ENCODE measurements around the gene C1RL. TPM values are rescaled to one million over a fixed set of nuclear protein-coding genes. Genes with fewer than 3 reads are reported as not detected.
A peak's percentile ranks its signal among the peaks of the same experiment; 100 is the strongest.

The C1RL gene
- total and polyA plus RNA-seq, 9 donors = 48.4 to 160 (median 98.9) TPM

GRCh38 chr12:7066596-7066995 is 42.4 kb downstream of the C1RL start:
- no peak overlapping the region for H3K27ac ChIP-seq
- no peaks in the 10 kb centered on the region for H3K9me3 ChIP-seq
- intact Hi-C loops (cut with DNase I) = no loop called here
- WGBS, 3 donors = 79 to 88% (median 81%) methylated on average over 2 of the region's 2 CpGs
- H3K27me3 ChIP-seq = no peaks in the 10 kb centered on the region
- no peak overlapping the region for H3K4me3 ChIP-seq
- H3K36me3 ChIP-seq = no peaks in the 10 kb centered on the region
- no peak for TF ChIP-seq CTCF (IDR thresholded peaks at IDR 0.05)
- DNase-seq = no peak
- peaks cover 16% of the 10 kb centered on the region for H3K4me1 ChIP-seq (ENCODE audit: insufficient read depth)

DNA sequence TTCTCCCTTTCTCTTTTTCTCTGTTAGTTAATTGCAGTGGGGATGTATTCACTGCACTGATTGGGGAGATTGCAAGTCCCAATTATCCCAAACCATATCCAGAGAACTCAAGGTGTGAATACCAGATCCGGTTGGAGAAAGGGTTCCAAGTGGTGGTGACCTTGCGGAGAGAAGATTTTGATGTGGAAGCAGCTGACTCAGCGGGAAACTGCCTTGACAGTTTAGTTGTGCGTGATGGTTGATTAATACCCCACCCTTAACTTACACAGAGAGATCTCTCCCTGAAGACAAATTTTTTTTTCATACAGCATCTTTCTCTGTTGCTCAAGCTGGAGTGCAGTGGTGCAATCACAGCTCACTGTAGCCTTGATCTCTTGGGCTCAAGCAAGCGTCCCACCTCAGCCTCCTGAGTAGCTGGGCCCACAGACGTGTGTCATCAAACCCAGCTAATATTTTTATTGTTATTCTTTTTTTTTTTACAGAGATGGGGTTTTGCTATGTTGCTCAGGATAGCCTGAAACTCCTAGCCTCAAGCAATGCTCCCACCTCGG is 43.9 kb downstream of the C1RL start:
- Histone ChIP-seq H3K4me1 (ENCODE audit: insufficient read depth) (peaks cover 16% of the 10 kb centered on the region), H3K4me3 (no peak overlapping the region), H3K36me3 (no peaks in the 10 kb centered on the region), H3K27ac (no peak overlapping the region), H3K27me3 (no peaks in the 10 kb centered on the region), H3K9me3 (no peaks in the 10 kb centered on the region)
- no peak for TF ChIP-seq CTCF (IDR thresholded peaks at IDR 0.05)
- no peak for TF ChIP-seq POLR2A (IDR thresholded peaks at IDR 0.05)
- TF ChIP-seq EP300 (IDR thresholded peaks at IDR 0.05) = no peak
- intact Hi-C loops (cut with DNase I) = no loop called here
- peak in 1 of 5 donors; percentile 52 for DNase-seq
- WGBS, 3 donors = 81 to 88% (median 85%) methylated on average over 7 of the region's 7 CpGs

GRCh38 chr12:7064516-7064915 is 44.5 kb downstream of the C1RL start:
- TF ChIP-seq POLR2A (IDR thresholded peaks at IDR 0.05) (no peak), EP300 (IDR thresholded peaks at IDR 0.05) (no peak), CTCF (IDR thresholded peaks at IDR 0.05) (no peak)
- Histone ChIP-seq H3K9me3 (no peaks in the 10 kb centered on the region), H3K27me3 (no peaks in the 10 kb centered on the region), H3K36me3 (no peaks in the 10 kb centered on the region), H3K4me1 (ENCODE audit: insufficient read depth) (peaks cover 19% of the 10 kb centered on the region), H3K27ac (no peak overlapping the region), H3K4me3 (no peak overlapping the region)
- WGBS, 3 donors = 63 to 74% (median 65%) methylated on average over 3 of the region's 3 CpGs
- DNase-seq = no peak
- intact Hi-C loops (cut with DNase I) = loop anchor here in 2 of 4 donors (5.0 kb wide), 1 partner anchor 43 kb away; the partner anchor contains the start of gene C1RL (in 2 of the 2)

GRCh38 chr12:7061596-7061995 is 47.4 kb downstream of the C1RL start:
- TF ChIP-seq EP300 (IDR thresholded peaks at IDR 0.05) = no peak
- TF ChIP-seq POLR2A (IDR thresholded peaks at IDR 0.05) = no peak
- TF ChIP-seq CTCF (IDR thresholded peaks at IDR 0.05) = no peak
- peak in 4 of 5 donors; percentile 42 to 54 (median 48) for DNase-seq
- H3K4me3 ChIP-seq = peak overlapping the region; percentile 48

More at GRCh38 chr12:7061596-7061995, 47.4 kb downstream of the C1RL start:
- H3K27me3 ChIP-seq = no peaks in the 10 kb centered on the region
- no peaks in the 10 kb centered on the region for H3K36me3 ChIP-seq
- H3K9me3 ChIP-seq = no peaks in the 10 kb centered on the region
- WGBS, 3 donors = 70 to 82% (median 74%) methylated on average over 7 of the region's 7 CpGs
- intact Hi-C loops (cut with DNase I) = loop anchor here (2.0 to 5.0 kb wide), 4 partner anchors 29 to 49 kb away; partner anchors contain the start of genes C1RL (in 2 of the 4) and C1R (in 1 of the 4)
- peak overlapping the region; percentile 58 to 89 for H3K27ac ChIP-seq
- H3K4me1 ChIP-seq (ENCODE audit: insufficient read depth) = peaks cover 8% of the 10 kb centered on the region

All from ovary (tissue), 9 donors.